RWPE2 (cell line): ENCODE measurements around the gene SOX3.

Experiments
- ATAC-seq: fragments of 200-7000 bp; cut with Tn5 transposase; 3 replicates; pipeline ENCODE4 v1.9.1; 2021; ENCODE audit warnings: low read depth
- DNase-seq: peaks from one replicate; pipeline ENCODE4 v3.0.0-alpha.2; 2020; ENCODE audit warnings: low spot score
- H3K27ac ChIP-seq: fragments of 450-650 bp; 2 replicates; pipeline ENCODE4 v1.5.1; 2017; ENCODE audit warnings: mild to moderate bottlenecking; ENCODE audit not compliant: poor library complexity, severe bottlenecking
- H3K27me3 ChIP-seq: fragments of 250-450 bp; sonication (Bioruptor Pico); 2 replicates; pipeline ENCODE4 v1.5.1; 2021; ENCODE audit warnings: mild to moderate bottlenecking, moderate library complexity; ENCODE audit not compliant: insufficient read depth, poor library complexity, severe bottlenecking
- H3K36me3 ChIP-seq: fragments of 250-450 bp; sonication (Bioruptor Pico); 2 replicates; pipeline ENCODE4 v1.5.1; 2020; ENCODE audit warnings: low read depth, mild to moderate bottlenecking, moderate library complexity
- H3K4me1 ChIP-seq: fragments of 250-450 bp; sonication (Bioruptor Pico); 2 replicates; pipeline ENCODE4 v1.5.1; 2021; ENCODE audit warnings: mild to moderate bottlenecking, moderate library complexity; ENCODE audit not compliant: insufficient read depth, poor library complexity, severe bottlenecking
- H3K4me3 ChIP-seq: fragments of 250-450 bp; sonication (Bioruptor Pico); 2 replicates; pipeline ENCODE4 v1.5.1; 2021; ENCODE audit warnings: mild to moderate bottlenecking, moderate library complexity; ENCODE audit not compliant: severe bottlenecking
- H3K9me3 ChIP-seq: fragments of 250-450 bp; sonication (Bioruptor Pico); 2 replicates; pipeline ENCODE4 v1.5.1; 2021; ENCODE audit warnings: mild to moderate bottlenecking, moderate library complexity; ENCODE audit not compliant: severe bottlenecking
- CTCF ChIP-seq: fragments of 450-650 bp; IDR thresholded peaks from one replicate; pipeline ENCODE4 v1.5.1; 2017; ENCODE audit warnings: mild to moderate bottlenecking, moderate library complexity; ENCODE audit not compliant: poor library complexity, severe bottlenecking

The SOX3 gene

GRCh38 chrX:140508958-140509357 lies 4.1 kb upstream of the SOX3 start:
- peaks cover 47% of the 10 kb centered on the region for H3K27me3 ChIP-seq
- ATAC-seq (no peak), DNase-seq (no peak)
- no peaks in the 10 kb centered on the region for H3K9me3 ChIP-seq
- H3K27ac ChIP-seq, result no peak overlapping the region
- H3K36me3 ChIP-seq, result no peaks in the 10 kb centered on the region
- no peak overlapping the region for H3K4me3 ChIP-seq
- H3K4me1 ChIP-seq, result no peaks in the 10 kb centered on the region
- no peak for TF ChIP-seq CTCF

GRCh38 chrX:140507982-140508305 lies 3.1 kb upstream of the SOX3 start:
- peaks cover 51% of the 10 kb centered on the region for H3K27me3 ChIP-seq
- no peaks in the 10 kb centered on the region for H3K4me1 ChIP-seq
- H3K36me3 ChIP-seq, result no peaks in the 10 kb centered on the region
- no peak overlapping the region for H3K4me3 ChIP-seq
- DNase-seq (no peak), ATAC-seq (no peak)
- H3K27ac ChIP-seq, result no peak overlapping the region
- no peaks in the 10 kb centered on the region for H3K9me3 ChIP-seq
- no peak for TF ChIP-seq CTCF

GRCh38 chrX:140507223-140507981 lies 2.5 kb upstream of the SOX3 start:
- H3K4me3 ChIP-seq, result no peak overlapping the region
- H3K36me3 ChIP-seq, result no peaks in the 10 kb centered on the region
- H3K4me1 ChIP-seq, result no peaks in the 10 kb centered on the region
- no peak for TF ChIP-seq CTCF
- peak; percentile 77 for ATAC-seq
- peaks cover 56% of the 10 kb centered on the region for H3K27me3 ChIP-seq
- DNase-seq, result no peak
- no peaks in the 10 kb centered on the region for H3K9me3 ChIP-seq
- H3K27ac ChIP-seq, result no peak overlapping the region

- H3K27ac ChIP-seq, result no peak overlapping the region
- no peaks in the 10 kb centered on the region for H3K36me3 ChIP-seq
- ATAC-seq (no peak), DNase-seq (no peak)
- H3K4me1 ChIP-seq, result no peaks in the 10 kb centered on the region
- TF ChIP-seq CTCF, result no peak
- peaks cover 66% of the 10 kb centered on the region for H3K27me3 ChIP-seq
- H3K4me3 ChIP-seq, result no peak overlapping the region
- no peaks in the 10 kb centered on the region for H3K9me3 ChIP-seq
These were observed 810 bp upstream of the SOX3 start for GRCh38 chrX:140505421-140506337.
